Keratinocyte (primary cell): ENCODE measurements around the gene PRR11.

ENCODE experiments used
- EZH2 ChIP-seq: IDR thresholded peaks from one replicate; pipeline ENCODE4 v1.6.1; 2012; ENCODE audit warnings: inconsistent platforms, mild to moderate bottlenecking, low read length, moderate library complexity
- TF ChIP-seq, protein P1 (sequence below), 3 experiments: IDR thresholded peaks in 1 of 3; conservative IDR thresholded peaks in 1 of 3; optimal IDR thresholded peaks in 1 of 3; 2 replicates in 2 of 3; 3 replicates in 1 of 3; pipeline versions ENCODE3 to v1.5.1; 2011; ENCODE audit warnings: low read length in 3 of 3, mild to moderate bottlenecking in 3 of 3, moderate library complexity in 2 of 3, control low read depth in 1 of 3, inconsistent platforms in 1 of 3; ENCODE audit not compliant: insufficient read depth in 2 of 3; ENCODE audit errors: extremely low read depth in 1 of 3

DNA sequence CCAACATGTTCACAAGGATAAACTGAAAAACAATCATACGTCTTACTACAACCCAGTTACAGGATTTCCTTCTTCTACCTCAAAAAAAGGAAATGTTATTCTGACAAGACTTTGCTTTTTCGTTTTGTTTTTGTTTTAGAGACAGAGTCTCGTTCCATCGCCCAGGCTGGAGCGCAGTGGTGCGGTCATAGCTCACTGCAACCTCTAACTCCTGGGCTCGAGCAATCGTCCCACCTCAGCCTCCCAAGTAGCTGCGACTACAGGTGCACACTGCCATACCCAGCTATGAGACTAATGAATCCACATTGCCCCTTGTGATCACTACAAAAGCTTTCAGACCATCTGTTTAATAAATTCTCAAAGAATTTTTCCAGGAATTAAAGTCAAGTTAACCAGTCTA lies 40.1 kb upstream of the PRR11 start:
- no peak for TF ChIP-seq EZH2
- TF ChIP-seq, protein P1, sequence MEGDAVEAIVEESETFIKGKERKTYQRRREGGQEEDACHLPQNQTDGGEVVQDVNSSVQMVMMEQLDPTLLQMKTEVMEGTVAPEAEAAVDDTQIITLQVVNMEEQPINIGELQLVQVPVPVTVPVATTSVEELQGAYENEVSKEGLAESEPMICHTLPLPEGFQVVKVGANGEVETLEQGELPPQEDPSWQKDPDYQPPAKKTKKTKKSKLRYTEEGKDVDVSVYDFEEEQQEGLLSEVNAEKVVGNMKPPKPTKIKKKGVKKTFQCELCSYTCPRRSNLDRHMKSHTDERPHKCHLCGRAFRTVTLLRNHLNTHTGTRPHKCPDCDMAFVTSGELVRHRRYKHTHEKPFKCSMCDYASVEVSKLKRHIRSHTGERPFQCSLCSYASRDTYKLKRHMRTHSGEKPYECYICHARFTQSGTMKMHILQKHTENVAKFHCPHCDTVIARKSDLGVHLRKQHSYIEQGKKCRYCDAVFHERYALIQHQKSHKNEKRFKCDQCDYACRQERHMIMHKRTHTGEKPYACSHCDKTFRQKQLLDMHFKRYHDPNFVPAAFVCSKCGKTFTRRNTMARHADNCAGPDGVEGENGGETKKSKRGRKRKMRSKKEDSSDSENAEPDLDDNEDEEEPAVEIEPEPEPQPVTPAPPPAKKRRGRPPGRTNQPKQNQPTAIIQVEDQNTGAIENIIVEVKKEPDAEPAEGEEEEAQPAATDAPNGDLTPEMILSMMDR (optimal IDR thresholded peaks at IDR 0.05 in 1 of 3, IDR thresholded peaks at IDR 0.05 in 1 of 3, conservative IDR thresholded peaks at IDR 0.05 in 1 of 3; ENCODE audit: extremely low read depth in 1 of 3, insufficient read depth in 2 of 3, low read length in 3 of 3): no peak
